ENCODE measurements around the gene PARD3.

Gene PARD3

DNA sequence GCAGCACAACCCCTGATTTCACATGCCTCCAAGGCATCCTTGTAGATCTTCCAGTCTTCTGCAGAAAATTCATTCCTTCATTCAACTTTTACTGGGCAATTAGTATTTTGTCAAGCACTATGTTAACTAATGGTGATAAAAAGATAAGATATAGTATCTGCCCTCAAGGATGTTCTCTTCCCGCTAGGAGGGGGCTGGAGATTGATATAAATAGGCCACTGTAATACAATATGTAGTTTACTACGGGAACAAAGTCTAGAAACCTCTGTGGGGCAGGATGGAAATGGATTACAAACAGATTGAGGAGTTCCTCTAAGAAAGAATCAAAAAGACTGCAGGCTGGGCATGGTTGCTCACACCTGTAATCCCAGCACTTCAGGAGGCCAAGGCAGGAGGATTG lies 10.3 kb upstream of the PARD3 start:
- in situ Hi-C loops (cut with MboI; ENCODE audit: low sequenced_read_pairs) = no loop called here

DNA sequence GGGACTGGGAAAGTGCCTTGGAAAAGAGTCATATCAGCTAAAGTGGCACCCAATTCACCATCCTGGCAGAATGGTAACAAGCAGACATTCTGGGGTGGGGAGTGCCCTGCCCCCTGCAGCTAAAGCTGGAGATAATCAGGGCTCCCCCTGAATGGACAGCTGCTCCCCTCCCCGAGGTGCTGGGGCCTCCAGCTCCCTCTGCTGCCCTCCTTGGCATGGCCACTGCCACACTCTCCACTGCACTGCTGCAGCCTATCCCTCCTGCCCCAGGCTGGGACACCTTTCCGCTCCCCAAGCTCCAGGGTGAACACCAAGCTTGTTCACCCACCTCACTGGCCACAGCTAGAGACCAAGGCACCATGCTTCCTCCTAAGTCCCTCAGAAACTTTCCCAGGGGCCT lies 9.8 kb upstream of the PARD3 start:
- in situ Hi-C loops (cut with MboI; ENCODE audit: low sequenced_read_pairs) = no loop called here

DNA sequence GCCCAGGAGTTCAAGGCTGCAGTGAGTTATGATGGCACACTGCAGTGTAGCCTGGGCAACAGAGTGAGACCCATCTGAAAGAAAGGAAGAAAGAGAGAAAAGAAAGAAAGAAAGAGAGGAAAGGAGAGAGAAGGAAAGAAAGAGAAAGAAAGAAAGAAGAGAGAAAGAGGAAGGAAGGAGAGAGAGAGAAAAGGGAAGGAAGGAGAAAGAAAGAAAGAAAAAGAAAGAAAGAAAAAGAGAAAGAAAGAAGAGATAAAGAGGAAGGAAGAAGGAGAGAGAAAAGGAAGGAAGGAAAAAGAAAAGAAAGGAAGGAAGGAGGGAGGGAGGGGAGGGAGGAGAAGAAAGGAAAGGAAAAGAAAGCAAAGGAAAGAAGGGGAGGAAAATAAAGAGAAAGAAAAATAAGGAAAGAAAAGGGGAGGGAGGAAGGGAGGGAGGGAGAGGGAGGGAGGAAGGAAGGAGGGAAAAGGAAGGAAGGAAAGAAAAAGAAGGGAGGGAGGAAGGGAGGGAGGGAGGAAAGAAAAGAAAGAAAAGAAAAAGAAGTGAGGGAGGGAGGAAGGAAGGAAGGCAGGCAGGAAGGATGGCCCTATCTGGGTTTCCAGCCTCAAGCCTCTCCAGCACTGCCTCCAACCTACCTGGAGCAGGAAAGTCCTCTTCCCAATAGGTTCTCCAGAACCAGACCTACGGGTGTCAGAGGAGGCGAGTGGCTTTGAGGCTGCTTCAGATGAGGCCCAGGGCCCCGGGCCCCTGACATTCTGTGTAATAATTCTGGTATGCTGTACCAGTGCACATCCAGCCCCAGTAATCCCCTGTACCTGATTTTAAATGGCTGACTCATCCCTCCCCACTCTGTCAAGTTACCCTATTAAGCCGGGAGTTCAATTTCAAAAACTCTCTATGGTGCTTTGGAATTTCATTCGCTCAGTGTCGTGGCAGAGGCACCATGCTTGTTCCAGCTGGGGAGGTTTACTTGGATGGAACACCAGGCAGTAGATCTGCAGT lies 6.8 kb upstream of the PARD3 start:
- in situ Hi-C loops (cut with MboI; ENCODE audit: low sequenced_read_pairs) = no loop called here

DNA sequence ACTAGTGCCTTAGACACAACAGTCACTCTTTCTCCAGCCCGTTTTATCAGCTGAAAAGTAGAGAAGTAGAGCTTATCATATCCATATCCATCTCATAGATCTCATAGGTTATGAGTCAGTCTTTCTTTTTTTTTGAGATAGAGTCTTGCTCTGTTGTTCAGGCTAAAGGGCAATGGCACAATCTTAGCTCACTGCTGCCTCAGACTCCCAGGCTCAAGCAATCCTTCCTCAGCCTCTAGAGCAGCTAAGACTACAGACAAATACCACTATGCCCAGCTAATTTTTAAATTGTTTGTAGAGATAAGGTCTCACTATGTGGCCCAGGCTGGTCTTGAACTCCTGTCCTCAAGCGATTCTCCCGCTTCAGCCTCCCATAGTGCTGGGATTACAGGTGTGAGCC lies 2.5 kb upstream of the PARD3 start:
- in situ Hi-C loops (cut with MboI; ENCODE audit: low sequenced_read_pairs) = no loop called here

DNA sequence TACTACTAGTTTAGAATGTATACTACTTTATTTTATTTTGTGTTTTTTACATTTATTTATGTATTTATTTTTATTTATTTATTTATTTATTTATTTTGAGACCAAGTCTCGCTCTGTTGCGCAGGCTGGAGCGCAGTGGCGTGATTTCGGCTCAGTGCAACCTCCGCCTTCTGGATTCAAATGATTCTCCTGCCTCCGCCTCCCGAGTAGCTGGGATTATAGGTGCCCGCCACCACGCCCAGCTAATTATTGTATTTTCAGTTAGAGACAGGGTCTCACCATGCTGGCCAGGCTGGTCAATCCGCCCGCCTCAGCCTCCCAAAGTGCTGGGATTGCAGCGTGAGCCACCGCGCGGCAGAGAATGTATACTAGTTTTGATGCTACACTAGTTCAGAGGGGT lies 2.0 kb upstream of the PARD3 start:
- in situ Hi-C loops (cut with MboI; ENCODE audit: low sequenced_read_pairs) = no loop called here

DNA sequence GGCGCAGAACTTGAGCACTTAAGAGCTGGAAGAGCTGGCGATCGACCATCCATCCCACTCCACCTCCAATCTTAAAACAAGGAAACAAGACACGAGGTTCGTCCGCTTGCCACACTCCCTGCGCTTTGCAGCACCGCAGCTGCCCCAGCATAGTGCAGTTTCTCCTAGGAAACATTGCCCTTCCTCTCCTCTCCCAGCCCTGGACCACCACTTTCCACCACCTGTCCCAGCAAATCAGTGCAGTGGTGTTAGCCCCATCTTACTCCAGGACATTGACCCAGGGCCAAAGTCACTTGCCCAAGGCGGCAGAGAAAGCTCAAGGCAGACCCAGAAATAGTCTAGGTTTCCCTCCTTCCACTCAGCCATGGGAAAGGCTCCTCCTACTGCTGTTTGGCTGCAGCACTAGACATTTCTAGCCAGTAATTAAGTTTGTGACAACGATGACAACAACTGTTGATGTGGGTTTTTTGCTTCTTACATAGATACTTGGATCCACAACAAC lies 1.5 kb upstream of the PARD3 start:
- in situ Hi-C loops (cut with MboI; ENCODE audit: low sequenced_read_pairs) = no loop called here

DNA sequence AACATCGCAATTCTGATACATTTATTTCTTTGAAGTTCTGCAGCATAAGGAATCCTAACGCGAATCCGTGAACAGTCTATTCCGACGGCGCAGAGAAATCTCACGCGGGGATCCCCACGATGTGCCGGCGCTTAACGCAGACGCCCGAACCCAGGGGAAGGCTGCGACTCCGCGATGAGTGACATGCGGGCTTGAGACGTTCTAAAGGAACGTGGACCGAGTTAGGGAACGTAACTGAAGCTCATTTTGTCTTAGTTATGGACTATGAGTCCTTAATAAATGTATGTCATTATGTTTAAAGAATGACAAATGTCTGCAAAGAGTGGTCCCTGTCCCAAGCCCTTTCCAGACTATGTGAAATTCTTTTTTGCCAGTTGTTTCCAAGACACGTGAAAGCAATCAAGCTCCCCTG lies 995 bp upstream of the PARD3 start:
- in situ Hi-C loops (cut with MboI; ENCODE audit: low sequenced_read_pairs) = no loop called here

DNA sequence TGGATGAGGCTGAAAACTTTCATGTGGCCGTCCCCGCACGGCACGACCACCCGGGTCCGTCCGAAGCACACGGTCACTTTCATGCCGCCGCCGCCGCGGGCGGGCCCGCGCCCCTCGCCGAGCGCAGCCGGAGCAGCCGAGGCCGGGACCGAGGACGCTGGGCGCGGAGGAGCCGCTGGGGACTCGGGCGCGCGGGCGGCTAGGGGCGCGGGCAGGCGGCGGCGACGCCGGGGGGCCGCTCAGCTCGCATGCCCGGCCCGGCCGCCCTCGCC lies 247 bp downstream of the PARD3 start:
- in situ Hi-C loops (cut with MboI; ENCODE audit: low sequenced_read_pairs) = no loop called here

DNA sequence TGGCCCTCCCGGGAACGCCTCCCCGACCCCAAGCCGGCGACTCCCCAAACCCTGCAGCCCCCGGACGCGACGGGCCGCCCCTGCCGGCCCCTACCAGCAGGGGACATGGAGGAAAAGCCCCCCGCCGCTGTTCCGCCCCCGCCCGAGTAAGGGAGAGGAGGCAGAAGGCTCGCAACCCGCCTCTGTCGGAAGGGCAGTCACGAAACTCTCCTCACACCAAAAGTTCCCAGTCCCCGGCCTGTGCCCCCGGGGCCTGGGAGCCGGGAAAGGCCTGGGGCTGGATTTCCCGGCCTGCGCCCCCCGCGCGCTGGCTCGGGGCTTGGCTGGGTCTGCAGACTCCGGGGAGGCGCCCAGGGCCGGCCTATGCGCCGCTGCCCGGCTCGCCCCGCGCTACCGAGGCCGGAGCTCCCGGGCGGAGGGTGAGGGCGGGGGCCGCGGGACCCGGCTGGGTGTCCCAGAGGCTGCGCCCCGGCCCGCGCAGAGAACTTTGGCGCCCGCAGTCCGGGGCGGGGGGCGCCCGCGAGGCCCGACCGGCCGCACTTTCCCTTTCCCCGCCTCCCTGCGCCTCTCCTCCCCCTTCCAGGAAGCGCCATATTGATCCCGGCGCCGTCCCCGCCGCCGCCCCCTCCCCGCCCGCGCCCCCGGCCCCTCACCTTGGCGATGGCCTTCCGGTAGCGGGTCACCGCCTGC lies 728 bp downstream of the PARD3 start:
- in situ Hi-C loops (cut with MboI; ENCODE audit: low sequenced_read_pairs) = no loop called here

DNA sequence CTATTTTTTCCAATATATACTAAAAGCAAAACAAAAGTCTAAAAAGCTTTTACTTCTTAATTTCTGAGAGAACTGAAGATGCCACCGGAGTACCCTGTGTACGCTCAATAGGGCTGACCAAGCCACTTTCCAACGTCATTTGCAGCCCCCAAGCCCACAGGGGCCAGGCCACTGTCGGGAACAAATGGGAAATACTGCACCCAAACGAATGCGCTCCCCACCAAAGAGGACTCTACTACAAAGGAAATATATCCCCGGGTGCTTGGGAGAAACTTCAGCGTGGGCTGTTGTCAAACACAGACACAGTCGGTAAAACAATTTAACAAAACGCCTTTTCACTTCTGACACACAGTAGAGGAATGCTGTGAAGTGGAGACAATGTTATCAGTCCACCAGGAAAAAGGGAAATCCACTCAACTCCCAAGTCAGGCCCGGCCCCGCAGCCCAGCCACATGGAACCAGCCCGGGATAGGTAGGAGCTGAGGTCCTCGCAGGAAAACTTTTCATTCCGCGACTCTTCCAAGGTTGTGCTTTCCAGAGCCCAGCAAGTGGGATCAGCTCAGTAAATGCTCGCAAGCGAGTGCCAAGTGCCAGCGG lies 1.4 kb downstream of the PARD3 start:
- in situ Hi-C loops (cut with MboI; ENCODE audit: low sequenced_read_pairs) = no loop called here

DNA sequence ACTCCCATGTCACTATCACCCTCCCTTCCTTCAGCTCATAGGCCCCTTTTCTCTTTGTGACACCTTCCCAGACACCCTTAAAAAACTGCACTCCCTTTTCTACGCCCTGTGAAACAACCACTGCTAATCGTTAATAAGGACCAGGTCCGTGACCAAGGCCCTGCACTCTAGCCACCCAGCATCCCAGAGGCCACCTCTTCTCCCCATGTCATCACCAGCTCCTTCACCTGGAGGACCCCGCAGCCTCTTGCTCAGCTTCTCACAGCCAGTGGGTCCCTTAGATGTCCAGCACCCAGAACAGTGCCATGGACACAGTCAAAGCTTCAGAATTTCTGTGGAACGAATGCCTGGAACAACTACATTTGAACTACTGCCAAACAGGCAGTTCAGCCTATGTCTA lies 2.3 kb downstream of the PARD3 start:
- in situ Hi-C loops (cut with MboI; ENCODE audit: low sequenced_read_pairs) = no loop called here

DNA sequence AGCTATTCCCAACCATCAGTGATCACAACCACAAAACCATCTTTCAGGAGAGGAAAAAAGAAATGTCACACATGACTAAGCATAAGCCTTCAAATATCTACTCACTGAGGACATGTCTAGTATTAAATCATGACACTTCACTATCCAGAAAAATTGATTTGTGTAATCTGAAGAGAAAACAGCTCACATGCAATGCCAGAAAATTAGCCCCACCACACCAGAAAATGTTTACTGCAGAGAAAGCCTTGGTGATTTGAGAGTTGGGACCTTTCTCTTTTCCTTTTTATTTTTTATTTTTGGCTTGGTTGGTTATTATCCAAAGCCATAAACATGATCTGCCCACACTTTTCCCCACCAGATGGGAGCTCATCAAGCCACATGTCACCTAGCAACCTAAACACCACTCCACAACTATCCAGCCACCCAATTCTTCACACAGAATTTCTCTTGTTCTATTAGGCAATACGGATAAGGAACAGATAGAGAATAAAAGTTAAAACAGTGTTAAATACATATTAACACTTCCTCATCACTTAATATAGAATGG lies 3.1 kb downstream of the PARD3 start:
- in situ Hi-C loops (cut with MboI; ENCODE audit: low sequenced_read_pairs) = no loop called here

DNA sequence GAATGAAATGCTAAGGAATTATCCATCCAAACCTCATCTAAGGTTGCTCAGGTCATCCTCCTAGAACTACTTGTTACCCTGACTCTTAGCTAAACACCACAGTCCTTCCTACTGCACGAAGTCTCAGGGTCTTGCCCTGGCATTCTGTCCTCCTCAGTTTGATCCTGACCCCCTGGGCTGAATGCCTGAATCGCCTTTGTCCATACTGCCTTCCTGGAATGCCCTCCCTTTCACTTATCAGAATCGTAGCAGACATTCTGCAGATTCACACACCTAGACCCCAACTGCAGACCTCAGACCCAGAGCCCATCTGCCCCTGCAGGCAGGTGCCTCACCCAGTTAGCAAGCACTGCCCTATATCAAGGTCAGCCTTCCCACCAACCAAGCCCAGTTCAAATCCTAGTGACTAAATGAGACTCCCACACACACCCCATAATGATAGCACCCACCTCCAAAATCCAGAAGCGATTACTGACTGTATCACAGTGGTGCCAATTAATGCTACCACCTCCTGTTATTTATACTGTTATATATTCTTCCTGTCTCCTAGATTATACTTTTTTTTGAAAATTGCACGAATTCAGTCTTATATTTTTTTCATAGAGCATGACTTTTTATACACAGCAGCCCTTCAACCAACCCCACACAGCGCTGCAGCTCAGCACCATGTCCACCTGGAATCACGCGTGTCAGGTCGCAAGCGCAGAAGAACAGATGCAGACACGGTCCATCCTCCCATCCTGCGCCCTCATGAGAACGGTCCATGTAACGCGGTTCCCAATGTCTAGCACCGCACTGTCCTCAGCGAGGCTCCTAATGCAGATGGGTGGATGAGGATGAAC lies 3.7 kb downstream of the PARD3 start:
- in situ Hi-C loops (cut with MboI; ENCODE audit: low sequenced_read_pairs) = no loop called here

DNA sequence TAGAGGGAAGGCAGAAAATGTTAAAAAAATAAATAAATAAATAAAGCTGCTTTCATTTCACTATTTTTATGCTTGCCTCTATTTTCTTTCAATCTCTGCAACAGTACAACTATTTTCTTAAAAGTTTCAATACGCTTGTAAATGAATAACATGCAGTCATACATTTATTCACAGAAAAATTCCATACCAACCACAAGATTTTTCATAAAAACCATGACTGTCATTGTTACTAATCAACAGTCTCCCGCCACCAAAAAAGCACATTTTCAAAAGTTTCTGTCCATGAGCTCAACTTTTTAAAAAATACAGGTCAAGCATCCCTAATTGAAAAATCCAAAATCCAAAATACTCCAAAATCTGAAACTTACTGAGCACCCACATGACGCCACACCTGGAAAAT lies 5.3 kb downstream of the PARD3 start:
- in situ Hi-C loops (cut with MboI; ENCODE audit: low sequenced_read_pairs) = no loop called here

DNA sequence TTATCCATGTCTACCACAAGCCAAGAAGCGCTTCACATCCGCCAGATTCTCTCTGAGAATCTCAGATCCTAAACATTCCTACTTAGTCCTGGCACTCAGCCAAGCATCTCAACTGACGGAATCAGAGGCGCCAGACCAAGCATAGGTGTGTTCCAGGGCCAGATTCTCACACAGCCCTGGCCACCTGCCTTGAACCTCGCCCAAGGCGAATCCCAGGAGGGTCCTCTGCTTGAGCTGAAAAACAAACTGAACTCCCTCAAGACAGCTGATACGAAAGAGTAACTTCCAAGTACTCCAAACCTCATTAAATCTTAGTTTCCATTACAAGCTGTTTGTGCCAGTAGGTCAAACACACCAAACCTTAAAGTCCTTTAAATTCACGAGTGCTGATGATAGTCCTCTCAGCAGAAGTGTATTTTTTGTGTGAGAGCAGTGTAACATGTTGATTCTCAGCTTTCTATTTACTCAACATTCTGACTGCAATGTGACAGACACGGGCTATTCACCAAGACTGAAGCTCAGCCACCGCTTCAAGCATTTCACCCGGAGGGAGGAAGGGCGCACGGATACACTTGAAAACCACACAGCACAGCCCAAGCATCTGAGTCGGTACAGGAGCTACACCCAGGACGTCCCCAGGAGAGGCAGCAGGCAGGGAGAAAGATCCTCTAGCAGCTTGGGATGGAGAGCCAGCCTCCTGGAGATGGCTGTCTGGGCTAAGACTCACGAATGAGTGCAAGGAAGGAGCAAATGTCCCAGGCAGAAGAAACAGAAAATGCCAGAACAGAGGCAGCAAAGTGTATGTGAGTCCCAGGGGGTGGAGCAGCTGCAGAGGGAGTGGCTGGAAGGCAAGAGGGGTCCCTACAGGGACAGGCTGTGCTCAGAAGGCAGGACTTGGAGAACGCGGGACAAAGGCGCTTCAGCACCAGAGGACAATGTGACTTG lies 6.0 kb downstream of the PARD3 start:
- in situ Hi-C loops (cut with MboI; ENCODE audit: low sequenced_read_pairs) = no loop called here

DNA sequence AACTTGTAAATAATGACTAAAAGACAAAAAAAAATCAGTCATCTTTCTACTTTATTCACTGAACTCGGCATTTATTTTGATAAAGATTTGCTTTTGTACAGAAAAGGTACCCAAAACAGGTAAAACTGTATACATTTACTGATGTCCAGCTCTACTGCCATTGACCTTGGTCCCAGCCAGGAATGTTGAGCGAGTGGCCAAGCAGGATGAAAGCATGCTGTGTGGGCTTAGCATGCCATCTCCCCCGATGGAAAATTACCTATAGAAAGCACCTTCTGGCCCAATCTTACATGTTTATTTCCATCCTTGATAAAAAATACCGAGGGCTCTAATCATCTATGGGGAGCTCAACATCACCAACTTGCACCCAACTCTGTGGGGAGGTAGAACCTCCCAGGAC lies 6.8 kb downstream of the PARD3 start:
- in situ Hi-C loops (cut with MboI; ENCODE audit: low sequenced_read_pairs) = no loop called here

DNA sequence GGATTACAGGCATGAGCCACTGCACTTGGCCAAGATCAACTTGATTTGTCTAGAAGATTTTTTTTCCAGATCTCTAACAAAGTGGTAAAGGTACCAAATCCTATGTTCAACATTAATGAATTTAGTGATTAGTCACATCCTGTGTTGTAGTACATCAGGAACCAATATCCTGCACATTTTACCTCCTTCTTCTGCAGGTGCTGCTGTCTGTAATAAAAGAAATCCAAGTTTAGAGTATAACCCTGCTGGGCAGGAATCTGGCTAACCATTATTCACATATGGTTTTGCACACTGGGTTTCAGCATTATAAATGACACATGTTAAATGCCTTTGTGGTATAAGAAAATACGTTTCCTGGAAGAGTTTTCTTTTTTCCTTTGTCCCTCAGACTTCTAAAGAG lies 10.8 kb downstream of the PARD3 start:
- in situ Hi-C loops (cut with MboI; ENCODE audit: low sequenced_read_pairs) = no loop called here

DNA sequence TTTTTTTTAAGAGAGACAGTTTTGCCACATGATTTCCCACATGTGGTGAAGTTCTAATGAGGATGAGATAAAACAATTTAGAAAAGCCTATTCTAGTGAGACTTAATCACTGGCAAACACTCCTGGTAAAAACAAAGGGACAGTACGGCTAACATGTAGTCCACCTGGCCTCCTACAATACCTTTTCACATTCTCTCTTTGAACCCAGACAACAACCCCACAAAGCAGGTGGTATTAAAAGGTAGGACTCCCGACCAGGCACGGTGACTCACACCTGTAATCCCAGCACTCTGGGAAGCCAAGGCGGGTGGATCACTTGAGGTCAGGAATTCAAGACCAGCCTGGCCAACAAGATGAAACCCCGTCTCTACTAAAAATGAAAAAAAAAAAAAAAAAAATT lies 12.4 kb downstream of the PARD3 start:
- in situ Hi-C loops (cut with MboI; ENCODE audit: low sequenced_read_pairs) = no loop called here

DNA sequence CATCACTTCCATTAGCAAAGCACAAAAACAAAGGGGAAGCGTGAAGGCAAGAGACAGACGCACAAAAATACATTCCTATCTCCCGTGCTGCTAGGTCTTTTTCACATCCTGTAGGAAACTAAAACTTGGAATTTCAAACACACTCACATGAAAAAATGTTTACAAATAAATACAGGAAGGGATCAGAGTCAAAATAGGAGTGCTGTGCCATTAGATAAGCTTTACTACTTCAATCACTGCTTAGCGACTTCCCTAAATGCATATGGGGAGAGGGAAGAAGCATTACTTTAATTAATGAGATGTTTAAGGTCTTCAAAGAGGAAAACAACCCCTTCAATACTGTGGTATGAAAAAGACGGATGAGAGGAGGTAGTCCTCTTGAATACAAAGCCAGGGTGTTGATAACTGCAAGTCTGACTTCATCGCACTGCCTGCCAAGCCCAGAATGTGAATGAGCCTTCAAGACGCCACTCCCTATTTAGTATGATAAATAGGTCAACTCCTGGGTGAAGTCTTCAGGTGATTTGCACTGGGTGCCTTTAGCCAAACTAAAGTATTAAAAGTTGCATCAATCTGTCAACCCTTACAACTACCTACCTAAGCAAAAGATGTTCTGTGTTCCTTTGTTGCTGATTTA lies 13.9 kb downstream of the PARD3 start:
- in situ Hi-C loops (cut with MboI; ENCODE audit: low sequenced_read_pairs) = no loop called here
